ENCODE measurements around the gene MAGIX.
"Not testable (repeated sequence)": the region's sequence is repeated elsewhere in the genome, so short reads cannot be mapped to it uniquely, and the experiment has no call there.

MAGIX gene

DNA sequence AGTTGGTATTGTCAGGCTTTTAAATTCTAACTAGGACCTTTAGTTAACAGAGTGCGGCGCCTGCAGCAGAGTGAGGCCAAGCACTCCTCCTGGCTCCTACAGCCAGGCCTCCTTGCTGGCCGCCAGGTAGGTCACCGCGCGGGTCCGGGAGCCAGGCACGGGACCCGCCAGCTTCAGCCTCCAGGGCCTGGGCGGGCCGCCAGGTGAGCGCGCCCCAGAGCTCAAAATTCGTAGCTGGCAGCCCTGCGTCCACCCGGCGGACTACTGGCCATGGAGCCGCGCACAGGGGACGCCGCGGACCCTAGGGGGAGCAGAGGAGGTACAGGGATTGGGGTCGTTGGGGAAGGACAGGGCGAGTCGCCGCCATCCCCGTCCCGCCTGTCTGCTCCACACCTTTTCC is at the start of gene MAGIX:
MAGIX (plus strand) TSS at position 139 of the 400 bp plus-strand sequence; CDS start at position 271, 132 bp downstream.
- no peak for DNase-seq (ENCODE audit: low read depth)

DNA sequence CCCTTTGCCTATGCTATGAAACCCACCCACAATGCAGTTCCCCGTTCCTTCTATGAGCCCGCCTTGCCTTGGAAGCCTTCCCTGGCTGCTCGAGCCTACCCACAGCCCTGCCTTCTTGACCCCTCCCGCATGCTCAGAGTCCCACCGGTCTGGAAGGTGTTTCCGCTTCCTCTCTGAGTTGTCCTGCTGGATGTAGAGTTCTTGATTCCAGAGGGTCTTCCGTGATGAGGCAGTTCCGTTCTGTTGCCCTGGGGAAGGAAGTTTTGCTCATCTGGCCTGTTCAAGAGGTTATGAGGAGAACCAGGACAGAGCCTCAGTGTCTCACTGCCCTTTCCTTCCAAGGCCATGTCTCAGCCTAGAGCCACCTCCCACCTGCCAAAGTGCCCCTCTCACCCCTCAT is 46.5 kb upstream of the MAGIX start:
- no peak for DNase-seq (ENCODE audit: low read depth)

DNA sequence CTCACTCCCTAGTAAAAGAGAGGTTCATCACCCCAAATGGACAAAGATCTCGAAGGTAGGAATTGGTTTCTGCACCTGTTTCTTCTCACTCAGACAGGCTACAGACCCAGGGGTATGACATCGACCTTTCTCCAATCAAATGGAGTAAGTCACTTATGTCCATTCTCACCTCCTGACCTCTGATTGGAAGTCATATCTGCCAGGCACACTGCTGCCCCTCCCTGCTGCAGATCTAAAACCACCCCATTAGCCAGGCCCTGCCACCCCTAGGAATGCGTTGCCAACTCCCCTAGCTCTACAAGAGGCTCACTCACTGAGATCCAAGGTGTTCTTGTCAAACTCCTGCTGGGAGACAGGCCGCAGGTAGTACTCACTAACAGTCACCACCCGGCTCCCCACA is 45.8 kb upstream of the MAGIX start:
- DNase-seq (ENCODE audit: low read depth), result no peak

DNA sequence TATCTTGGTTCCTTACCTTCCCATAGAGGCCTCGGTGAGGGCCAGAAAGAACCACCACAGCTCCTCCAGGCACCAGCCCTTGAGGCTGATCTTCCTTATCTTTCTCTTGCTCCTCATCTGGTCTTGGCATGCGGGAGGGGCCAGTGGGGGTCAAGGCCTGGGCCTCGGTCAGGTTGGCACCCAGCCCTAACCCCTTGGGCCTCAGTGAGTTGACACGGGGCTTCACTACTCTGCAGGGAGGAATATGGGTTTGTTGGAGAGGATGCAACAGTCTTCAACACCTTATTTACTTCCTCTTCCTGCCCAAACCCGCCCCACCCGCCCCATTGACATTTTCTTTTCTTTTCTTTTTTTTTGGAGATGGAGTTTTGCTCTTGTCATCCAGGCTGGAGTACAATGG is 45.0 kb upstream of the MAGIX start:
- no peak for DNase-seq (ENCODE audit: low read depth)

DNA sequence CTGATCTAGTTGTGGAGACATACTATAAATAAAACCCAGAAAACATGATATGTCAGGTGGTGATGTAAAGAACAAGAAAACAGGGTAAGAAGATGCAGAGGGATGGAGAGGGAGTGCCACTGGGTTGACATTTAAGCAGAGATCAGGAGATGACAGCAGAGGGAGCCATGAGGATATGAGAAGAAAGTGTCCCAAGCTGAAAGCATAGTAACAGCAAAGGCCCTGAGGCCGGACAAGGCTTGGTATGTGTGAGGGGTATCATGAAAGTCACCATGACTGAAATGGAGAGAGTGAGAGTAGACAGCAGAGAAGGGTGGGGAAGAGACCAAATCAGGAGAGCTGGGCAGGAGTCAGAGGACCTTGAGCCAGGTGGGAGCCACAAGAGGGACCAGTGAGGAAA is 42.5 kb upstream of the MAGIX start:
- no peak for DNase-seq (ENCODE audit: low read depth)

DNA sequence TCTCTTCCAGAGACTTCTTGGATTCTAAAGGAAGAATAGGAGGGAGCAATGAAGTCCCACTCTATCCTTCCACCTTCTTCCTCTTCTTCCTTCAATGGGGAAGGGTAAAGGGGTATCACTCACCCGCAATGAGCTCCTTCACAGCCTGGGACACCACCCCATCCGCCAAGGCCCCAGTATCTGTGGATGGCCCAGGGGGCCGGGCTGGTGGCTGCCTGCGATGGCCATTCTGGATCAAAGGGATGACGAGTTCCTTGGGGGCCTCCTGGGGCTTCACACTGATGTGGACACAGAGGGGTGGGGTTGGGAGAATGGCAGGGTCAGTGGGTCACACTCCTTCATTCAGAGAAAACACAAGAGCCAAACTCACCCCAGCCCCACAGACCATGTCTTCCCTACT is 40.1 kb upstream of the MAGIX start:
- no peak for DNase-seq (ENCODE audit: low read depth)

DNA sequence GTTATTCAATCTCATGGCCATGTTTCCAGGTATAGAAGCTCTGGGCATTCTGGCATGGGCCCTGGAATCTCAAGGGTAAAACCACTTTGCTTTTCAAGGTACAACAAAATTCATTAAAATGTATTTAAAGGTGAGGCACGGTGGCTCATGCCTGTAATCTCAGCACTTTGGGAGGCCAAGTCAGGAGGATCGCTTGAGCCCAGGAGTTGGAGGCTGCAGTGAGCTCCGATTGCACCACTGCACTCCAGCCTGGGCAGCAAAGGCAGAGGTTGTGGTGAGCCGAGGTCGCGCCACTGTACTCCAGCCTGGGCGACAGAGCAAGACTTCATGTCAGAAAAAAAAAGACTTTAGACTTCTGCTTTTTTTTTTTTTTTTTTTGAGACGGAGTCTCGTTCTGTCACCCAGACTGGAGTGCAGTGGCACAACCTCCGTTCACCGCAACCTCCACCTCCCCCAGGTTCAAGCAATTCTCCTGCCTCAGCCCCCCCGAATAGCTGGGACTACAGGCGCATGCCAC is 34.8 kb upstream of the MAGIX start:
- DNase-seq (ENCODE audit: low read depth), result not testable (repeated sequence)

DNA sequence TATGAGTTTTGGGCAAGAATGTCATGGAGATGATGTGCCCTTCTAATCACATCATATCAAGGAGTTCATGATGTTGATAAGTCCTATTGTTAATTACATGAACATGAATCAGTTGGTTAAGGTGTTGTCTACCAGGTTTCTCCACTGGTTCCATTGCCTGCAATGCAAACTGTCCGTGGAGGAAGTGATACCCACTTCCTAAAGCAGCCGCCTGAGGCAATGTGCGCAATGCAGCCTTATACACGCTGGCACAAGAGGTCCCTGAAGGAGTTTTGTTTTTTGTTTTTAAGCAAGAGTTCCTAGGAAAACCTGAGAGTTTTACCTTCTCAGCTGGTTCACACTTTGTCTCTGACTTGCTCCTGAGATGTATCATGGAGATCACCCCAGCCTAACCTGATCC is 33.1 kb upstream of the MAGIX start:
- DNase-seq (ENCODE audit: low read depth), result no peak

DNA sequence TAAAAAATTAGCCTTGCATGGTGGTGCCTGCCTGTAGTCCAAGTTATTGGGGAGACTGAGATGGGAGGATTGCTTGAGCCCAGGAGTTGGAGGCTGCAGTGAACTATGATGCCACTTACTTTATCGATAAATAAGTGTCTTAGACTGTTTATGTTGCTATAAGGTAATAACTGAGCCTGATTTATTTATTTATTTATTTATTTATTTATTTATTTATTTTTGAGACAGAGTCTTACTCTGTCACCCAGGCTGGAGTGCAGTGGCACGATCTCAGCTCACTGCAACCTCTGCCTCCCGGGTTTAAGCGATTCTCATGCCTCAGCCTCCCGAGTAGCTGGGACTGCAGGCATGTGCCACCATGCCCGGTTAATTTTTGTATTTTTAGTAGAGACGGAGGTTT is 30.3 kb upstream of the MAGIX start:
- DNase-seq (ENCODE audit: low read depth), result not testable (repeated sequence)

DNA sequence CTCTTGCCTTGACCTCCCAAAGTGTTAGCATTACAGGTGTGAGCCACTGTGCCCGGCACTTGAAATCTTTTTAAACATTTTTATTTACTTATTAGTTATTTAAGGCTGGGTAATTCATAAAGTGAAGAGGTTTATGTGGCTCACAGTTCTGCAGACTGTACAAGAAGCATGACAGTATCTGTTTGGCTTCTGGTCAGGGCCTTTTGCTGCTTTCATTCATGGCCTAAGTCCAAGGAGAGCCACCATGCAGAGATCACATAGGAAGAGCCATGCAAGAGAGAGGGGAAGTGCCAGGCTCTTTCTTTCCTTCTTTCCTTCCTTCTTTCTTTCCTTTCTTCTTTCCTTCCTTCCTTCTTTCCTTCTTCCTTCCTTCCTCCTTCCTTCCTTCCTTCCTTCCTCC is 28.8 kb upstream of the MAGIX start:
- DNase-seq (ENCODE audit: low read depth), result no peak

DNA sequence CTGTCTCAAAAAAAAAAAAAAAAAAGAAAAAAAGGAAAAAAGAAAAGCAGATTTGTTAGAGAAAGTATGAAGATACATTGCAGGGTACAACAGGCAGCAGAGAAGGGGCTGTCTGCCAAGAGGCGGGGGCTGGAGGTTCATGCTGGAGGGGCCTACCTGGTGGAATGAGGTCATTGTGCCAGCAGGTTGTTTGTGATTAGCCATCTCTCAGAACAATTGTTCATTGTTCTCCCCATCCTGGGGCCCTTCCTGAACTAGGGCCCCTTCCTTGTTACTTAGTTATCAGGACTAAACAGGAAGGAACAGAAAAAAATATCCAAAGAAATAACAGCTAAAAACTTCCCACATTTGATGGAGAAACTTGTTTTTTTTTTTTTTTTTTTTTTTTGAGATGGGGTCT is 25.1 kb upstream of the MAGIX start:
- DNase-seq (ENCODE audit: low read depth), result no peak

DNA sequence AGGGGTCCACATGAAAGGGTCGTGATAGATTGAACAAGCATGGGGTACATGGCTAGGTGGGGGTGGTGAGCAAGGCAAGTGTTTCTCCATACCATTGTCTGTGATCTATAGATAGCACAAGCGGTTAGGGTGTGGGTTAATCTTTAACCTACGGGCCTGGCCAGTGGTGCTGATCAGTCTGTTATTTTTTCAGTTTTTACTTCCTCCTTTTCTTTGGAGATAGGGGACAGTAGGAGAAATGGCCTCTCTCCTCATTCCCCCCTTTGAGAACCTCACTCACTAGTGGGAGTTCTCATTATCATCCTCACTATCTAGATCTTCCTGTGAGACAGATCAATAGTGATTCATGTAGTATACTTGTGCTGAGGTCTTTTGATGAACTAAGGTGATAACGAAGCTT is 22.8 kb upstream of the MAGIX start:
- DNase-seq (ENCODE audit: low read depth), result no peak

DNA sequence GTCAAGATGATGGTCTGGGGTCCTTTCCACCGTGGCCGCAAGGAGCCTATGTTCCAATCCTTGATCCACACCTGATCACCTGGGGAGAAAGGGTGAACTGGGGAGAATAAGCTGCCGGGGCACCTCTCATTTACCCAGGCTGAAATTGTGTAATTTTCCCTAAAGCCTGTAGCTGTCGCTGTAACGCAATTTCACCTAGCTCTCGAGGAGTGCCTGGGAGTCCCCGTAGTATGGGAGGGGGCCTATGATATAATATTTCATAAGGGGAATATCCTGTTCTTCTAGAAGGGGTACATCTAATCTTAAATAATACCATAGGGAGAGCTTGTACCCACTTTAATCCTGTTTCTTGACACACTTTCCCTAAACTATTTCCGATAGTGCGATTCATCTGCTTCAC is 20.3 kb upstream of the MAGIX start:
- DNase-seq (ENCODE audit: low read depth), result not testable (repeated sequence)

DNA sequence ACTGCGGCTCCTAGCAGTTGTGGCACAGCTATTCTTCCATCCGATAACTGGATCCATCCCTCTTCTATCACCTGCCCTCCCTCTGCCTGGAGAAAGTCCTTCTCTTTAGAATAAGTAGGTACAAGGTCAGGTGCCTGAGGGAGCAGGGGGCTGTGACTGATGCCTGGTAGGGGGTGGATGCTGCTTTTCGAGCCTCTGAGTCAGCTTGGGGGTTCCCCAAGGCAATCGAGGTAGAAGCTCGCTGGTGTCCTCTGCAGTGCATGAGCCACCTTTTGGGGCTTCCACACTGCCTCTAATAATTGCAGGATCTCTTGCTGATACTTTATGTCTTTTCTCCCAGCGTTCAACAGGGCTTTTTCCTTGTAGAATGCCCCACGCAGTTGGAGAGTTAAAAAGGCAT is 19.4 kb upstream of the MAGIX start:
- DNase-seq (ENCODE audit: low read depth), result not testable (repeated sequence)

DNA sequence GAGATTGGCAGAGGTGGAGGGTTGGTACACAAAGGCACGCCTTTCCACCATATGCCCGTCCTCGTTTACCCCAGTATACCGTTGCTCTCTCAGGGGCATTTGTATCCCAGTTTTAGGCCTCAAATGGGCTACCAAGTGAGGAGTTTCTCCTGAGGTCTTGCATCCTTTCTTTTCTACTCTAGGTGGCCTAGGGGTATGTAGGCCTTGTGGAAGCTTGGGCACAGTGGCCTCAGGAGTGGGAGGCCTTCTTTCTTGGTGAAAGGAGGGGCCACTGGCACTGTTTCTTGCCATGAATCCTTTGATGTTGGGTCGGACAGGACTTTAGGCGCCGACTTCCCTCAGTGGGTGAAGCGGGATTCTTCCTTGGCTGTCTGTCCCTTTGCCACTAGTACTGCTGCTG is 15.3 kb upstream of the MAGIX start:
- DNase-seq (ENCODE audit: low read depth), result no peak

DNA sequence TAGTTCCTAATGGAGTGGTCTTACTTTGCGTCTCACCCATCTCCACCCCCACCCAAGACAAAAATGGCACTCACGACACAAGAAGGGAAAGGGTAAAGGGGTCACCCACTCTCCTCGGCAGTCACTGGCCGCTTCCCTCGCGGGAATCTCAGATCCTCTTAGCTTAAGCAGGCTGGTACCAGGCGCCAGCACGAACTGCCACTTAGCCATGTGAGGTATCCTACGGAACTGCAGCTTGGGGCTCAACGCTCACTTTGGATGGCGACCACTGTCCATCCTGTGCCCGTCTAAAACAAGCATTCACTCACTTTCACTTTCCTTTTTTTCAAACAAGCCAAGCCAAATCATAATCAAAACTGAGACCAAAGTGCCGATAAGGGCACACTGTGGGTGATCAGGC is 14.6 kb upstream of the MAGIX start:
- DNase-seq (ENCODE audit: low read depth), result no peak

DNA sequence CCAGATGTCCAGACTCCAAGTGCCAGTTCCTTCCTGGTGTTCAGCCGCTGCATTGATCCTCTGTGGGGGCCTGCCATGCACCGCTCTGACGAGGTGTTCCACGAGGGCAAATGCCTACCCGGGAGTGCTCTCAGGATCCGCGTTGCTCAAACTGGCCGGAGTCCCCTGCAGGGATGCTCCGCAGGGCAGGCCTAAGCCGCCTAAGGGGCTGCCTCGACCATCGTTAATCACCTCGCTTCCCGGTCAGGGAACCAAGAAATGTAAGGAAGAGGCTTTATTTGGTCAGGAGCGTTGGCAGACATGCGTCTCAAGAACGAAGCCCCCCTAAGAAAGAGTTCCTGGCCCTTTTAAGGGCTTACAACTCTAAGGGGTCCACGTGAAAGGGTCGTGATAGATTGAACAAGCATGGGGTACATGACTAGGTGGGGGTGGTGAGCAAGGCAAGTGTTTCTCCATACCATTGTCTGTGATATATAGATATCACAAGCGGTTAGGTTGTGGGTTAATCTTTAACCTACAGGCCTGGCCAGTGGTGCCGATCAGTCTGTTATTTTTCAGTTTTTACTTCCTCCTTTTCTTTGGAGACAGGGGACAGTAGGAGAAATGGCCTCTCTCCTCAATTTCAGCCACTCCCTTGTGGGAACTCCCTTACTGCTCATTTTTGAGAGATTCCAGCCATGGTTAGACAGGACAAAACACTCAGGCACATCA is 14.0 kb upstream of the MAGIX start:
- DNase-seq (ENCODE audit: low read depth), result not testable (repeated sequence)

DNA sequence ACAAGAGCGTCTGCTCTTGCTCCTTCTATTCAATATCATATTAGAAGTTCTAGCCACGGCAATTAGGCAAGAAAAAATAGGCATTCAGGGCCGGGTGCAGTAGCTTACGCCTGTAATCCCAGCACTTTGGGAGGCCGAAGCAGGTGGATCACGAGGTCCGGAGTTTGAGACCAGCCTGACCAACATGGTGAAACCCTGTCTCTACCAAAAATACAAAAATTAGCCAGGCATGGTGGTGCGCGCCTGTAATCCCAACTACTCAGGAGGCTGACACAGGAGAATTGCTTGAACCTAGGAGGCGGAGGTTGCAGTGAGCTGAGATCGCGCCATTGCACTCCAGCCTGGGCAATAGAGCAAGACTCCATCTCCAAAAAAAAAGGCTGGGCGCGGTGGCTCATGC is 13.3 kb upstream of the MAGIX start:
- not testable (repeated sequence) for DNase-seq (ENCODE audit: low read depth)

DNA sequence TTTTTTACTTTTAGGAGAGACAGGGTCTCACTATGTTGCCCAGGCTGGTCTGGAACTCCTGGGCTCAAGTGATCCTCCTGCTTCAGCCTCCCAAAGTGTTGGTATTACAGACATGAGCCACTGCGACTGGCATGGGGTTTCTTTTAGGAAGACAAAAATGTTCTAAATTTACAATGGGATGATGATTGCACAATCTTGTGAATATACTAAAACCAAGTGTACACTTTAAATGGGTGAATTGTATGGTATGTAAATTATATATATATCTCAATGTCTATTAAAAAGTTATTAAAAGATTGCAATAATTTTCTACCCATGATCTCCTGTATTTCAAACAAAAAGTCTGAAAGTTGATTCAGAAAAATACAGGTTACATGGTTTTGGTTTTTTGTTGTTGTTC is 9.1 kb upstream of the MAGIX start:
- DNase-seq (ENCODE audit: low read depth), result no peak

DNA sequence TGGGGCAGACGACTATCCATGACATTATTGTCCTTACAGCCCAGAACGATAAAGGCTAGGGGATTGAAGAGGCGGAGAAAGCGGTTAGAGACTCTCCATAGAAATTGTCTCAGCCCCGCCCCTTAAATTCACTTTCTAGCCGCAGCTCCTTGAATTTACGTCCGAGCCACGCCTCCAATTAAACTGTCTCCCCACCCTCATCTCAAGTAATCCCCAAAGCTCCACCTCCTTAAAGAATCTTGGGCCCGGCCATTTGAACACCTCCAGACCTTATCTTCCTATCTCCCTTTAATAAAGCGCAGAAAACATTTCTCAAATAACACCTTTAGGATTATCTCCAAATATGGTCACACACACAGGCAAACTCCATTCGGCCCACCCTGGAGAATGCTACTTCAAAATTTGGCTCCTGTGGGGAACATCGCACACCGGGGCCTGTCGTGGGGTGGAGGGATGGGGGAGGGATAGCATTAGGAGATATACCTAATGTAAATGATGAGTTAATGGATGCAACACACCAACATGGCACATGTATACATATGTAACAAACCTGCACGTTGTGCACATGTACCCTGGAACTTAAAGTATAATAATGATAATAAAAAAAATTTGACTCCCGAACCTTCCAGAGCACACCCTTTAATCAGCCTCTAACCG is 7.2 kb upstream of the MAGIX start:
- DNase-seq (ENCODE audit: low read depth), result no peak

DNA sequence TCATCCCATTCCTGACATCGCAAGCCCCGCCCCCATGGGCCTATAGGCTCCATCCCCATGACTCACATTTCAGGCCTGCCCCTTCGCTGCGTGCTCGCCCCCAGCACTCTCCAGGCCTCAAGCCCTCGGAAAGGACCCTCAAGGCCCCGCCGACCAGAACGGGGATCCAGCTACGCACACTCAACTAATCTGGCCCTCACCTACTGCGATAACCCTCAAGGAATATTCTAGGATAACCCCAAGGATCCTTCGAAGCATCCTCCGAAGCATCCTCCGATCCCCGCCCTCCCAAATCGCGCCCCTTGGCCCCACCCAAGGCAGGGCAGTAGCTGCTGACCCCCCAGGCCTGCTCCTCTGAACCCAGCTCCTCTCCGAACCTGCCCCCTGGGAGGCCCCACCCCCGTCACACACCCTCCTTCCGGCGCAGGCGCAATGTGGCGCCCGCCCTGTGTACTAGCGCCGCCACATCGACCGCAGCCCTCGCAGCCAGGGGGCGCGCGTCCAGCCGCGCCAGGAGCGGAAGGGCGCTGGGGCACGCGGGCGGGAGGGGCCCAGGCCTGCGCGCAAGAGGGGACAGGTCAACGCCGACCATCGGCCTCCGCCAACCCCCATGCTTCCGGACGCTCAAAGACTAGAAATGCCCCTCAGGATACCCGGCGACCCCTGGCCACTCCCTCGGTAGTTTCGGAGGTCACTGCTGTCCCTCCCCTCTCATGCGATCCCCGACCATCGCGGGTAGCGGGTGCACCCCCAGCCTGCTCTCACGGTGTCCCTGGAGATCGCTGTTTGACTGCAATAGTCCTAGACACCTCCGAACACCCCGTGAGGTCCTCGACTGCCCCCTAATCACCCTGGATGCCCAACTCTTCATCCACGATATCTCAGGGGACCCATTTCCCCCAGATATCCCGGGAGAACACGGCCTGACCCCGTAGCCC is 6.4 kb upstream of the MAGIX start:
- DNase-seq (ENCODE audit: low read depth), result peak; percentile 73

DNA sequence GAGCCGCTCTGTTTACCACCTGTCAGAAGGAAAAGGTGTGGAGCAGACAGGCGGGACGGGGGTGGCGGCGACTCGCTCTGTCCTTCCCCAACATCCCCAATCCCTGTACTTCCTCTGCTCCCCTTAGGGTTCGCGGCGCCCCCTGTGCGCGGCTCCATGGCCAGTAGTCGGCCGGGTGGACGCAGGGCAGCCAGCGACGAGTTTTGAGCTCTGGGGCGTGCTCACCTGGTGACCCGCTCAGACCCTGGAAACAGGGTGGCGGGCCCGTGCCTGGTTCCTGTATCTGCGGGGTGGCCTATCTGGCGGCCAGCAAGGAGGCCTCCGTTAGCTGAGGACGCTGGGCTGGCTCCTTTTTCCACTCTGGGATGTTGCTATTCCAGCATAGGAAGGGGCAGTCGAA is 5.4 kb upstream of the MAGIX start:
- no peak for DNase-seq (ENCODE audit: low read depth)

DNA sequence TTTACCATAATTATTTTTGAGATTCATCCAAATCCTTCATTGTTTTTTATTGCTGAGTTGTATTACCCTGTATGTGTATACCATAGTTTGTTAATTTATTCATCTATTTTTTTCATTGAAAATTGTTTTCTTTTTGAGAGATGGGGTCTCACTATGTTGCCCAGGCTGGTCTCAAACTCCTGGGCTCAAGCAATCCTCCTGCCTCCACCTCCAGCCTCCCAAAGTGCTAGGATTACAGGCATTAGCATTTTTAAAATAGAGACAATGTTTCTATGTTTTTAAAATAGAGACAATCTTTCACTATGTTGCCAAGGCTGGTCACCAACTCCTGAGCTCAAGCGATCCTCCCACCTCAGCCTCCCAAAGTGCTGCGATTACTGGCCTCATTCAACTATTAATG is 1.6 kb upstream of the MAGIX start:
- no peak for DNase-seq (ENCODE audit: low read depth)

Data from activated T-helper 1 cell treated with Interleukin-2 at 50 U/mL for 16 hours (primary cell).